ENCODE measurements around the gene MAGOHB.
"Not testable (repeated sequence)": the region's sequence is repeated elsewhere in the genome, so short reads cannot be mapped to it uniquely, and the experiment has no call there.

The MAGOHB gene

DNA sequence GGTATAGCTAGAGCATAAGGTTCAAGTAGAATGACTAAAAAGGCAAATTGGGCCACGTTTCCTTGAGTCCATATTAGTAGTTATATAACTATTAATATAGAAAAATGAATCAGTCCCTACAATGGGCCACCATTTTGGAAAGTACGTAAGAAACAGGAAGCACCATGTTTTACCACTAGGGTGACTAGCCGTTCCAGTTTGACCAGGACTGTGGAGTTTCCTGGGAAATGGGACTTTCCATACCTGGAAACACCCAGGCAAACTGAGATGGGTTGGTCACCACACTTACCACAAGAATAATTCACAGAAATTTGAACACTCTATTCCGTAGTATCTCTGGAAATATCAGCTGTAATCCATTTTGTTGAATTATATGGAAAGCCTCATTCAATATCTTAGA lies 2.1 kb upstream of the MAGOHB start:
- TF ChIP-seq, protein P1, sequence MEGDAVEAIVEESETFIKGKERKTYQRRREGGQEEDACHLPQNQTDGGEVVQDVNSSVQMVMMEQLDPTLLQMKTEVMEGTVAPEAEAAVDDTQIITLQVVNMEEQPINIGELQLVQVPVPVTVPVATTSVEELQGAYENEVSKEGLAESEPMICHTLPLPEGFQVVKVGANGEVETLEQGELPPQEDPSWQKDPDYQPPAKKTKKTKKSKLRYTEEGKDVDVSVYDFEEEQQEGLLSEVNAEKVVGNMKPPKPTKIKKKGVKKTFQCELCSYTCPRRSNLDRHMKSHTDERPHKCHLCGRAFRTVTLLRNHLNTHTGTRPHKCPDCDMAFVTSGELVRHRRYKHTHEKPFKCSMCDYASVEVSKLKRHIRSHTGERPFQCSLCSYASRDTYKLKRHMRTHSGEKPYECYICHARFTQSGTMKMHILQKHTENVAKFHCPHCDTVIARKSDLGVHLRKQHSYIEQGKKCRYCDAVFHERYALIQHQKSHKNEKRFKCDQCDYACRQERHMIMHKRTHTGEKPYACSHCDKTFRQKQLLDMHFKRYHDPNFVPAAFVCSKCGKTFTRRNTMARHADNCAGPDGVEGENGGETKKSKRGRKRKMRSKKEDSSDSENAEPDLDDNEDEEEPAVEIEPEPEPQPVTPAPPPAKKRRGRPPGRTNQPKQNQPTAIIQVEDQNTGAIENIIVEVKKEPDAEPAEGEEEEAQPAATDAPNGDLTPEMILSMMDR (IDR thresholded peaks at IDR 0.05; ENCODE audit: extremely low read depth, insufficient read depth, missing control alignments), result no peak
- no peak for DNase-seq (ENCODE audit: low spot score)
- in situ Hi-C loops (cut with MboI; ENCODE audit: low pct_unique_long_range_greater_than_20kb, low sequenced_read_pairs, unreplicated experiment), result no loop called here

DNA sequence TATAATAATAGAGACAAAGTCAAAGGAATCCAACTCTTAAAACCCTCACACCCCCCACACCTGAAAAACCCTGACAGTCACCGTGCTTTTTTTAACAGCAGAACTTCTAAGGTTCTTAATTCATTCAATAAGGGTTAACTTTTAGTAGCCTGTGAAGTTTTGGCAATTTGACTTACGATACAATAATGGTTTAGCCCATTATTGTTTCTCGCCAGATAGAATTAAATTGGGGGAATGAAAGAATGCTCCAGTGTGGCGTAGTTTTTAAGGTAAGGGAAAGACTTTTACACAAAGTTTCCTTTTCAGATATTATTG lies 604 bp upstream of the MAGOHB start:
- in situ Hi-C loops (cut with MboI; ENCODE audit: low pct_unique_long_range_greater_than_20kb, low sequenced_read_pairs, unreplicated experiment), result no loop called here
- TF ChIP-seq, protein P1 (IDR thresholded peaks at IDR 0.05; ENCODE audit: extremely low read depth, insufficient read depth, missing control alignments), result no peak
- DNase-seq (ENCODE audit: low spot score), result no peak

DNA sequence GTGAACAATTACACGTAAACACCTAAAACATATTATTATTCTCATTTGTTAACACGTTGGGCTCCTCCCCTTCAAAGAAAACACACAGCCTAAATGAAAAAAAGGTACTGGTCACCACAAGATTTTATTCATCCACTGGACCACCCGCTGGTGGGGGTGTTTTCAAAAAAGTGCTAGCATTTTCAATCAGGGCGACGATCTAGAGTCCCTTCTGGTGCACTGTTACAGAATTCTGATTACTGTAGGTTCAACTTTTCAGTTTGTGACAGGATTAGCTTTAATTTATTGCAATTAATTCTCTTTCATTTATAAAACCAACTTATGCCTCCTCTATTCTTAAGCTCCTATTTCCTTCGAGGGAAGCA lies 443 bp downstream of the MAGOHB start:
- in situ Hi-C loops (cut with MboI; ENCODE audit: low pct_unique_long_range_greater_than_20kb, low sequenced_read_pairs, unreplicated experiment), result no loop called here
- no peak for DNase-seq (ENCODE audit: low spot score)
- TF ChIP-seq, protein P1 (IDR thresholded peaks at IDR 0.05; ENCODE audit: extremely low read depth, insufficient read depth, missing control alignments), result no peak

DNA sequence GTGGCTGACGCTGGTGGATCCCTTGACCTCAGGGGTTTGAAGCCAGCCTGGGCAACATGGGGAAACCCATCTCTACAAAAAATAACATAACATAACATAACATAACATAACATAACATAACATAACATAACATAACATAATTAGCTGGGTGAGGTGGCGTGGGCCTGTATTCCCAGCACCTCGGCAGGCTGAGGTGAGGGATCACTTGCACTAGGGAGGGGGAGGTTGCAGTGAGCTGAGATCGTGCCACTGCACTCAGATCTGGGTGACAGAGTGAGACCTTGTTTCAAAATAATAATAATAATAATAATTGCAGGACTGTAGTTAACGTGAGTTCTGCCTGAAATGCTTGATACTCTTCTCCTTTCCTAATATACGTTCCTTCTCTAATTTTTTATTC lies 1.3 kb downstream of the MAGOHB start:
- in situ Hi-C loops (cut with MboI; ENCODE audit: low pct_unique_long_range_greater_than_20kb, low sequenced_read_pairs, unreplicated experiment), result no loop called here
- DNase-seq (ENCODE audit: low spot score), result no peak
- TF ChIP-seq, protein P1 (IDR thresholded peaks at IDR 0.05; ENCODE audit: extremely low read depth, insufficient read depth, missing control alignments), result no peak

DNA sequence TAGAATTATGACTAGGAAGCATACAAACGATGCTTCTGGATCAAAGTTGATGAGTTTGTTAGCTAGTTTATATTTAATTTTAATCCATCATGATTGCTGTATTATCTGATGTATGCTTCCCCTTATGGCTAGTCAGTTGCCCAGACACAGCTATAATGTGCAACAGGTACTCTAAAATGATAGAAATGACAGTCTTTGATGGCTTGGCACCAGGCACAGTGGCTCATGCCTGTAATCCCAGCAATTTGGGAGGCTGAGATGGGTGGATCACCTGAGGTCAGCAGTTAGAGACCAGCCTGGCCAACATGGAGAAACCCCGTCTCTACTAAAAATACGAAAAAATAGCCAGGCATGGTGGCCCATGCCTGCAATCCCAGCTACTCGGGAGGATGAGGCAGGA lies 2.2 kb downstream of the MAGOHB start:
- in situ Hi-C loops (cut with MboI; ENCODE audit: low pct_unique_long_range_greater_than_20kb, low sequenced_read_pairs, unreplicated experiment); DNase-seq (ENCODE audit: low spot score): not testable (repeated sequence)

DNA sequence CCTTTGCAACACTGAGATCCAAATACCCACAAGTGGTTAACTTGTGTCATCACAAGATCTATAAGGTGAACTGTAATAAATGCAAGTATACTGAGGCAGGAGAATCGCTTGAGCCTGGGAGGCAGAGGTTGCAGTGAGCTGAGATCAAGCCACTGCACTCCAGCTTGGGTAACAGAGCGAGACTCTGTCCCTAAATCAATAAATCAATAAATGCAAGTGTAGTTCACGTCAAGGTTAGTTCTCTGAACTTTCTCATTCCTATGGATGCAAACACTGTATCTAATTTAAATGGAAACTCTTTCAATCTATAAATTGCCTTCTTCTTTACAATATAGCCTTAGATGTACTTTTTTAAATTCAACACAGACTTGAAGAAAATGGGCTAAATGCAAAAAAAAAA lies 3.2 kb downstream of the MAGOHB start:
- in situ Hi-C loops (cut with MboI; ENCODE audit: low pct_unique_long_range_greater_than_20kb, low sequenced_read_pairs, unreplicated experiment), result no loop called here
- DNase-seq (ENCODE audit: low spot score), result no peak
- TF ChIP-seq, protein P1 (IDR thresholded peaks at IDR 0.05; ENCODE audit: extremely low read depth, insufficient read depth, missing control alignments), result no peak

DNA sequence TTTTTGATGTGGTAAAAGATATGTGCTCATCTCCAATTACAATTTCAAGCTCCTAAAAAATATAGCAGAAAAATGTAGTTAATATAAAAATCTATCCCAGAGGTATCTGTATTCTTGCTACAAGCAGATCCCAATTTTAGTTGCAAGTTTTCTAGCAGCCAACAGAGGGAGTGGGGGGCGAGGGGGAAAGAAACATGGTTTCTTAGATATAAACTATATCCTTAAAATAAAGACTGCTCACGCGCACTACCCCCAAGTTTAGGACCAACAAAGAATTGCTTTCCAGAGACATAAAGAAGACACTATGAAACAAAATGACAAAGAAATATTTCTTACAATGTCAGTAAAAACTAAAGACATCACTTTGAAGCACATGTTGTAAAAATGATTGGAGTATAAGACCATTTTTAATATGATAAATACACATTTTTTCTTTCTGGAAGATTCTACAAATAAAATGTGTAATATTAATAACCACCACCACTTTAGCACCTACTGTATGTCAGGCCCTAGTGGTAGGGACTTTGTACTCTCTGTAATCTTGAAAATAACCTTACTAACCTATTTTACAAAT lies 5.4 kb downstream of the MAGOHB start:
- in situ Hi-C loops (cut with MboI; ENCODE audit: low pct_unique_long_range_greater_than_20kb, low sequenced_read_pairs, unreplicated experiment), result no loop called here
- TF ChIP-seq, protein P1 (IDR thresholded peaks at IDR 0.05; ENCODE audit: extremely low read depth, insufficient read depth, missing control alignments), result no peak
- DNase-seq (ENCODE audit: low spot score), result no peak

All from GM13977 (cell line).